Activated CD4-positive, CD25-positive, alpha-beta regulatory T cell treated with anti-CD3 and anti-CD28 coated beads, Interleukin-2, amount 50 U/mL, for 72 hours (primary cell): ENCODE measurements around the gene MOGAT3.
"Not testable (repeated sequence)": the region's sequence is repeated elsewhere in the genome, so short reads cannot be mapped to it uniquely, and the experiment has no call there.

Experiments
- DNase-seq: peaks from one replicate; pipeline ENCODE4 v3.0.0; 2021

MOGAT3 gene

DNA sequence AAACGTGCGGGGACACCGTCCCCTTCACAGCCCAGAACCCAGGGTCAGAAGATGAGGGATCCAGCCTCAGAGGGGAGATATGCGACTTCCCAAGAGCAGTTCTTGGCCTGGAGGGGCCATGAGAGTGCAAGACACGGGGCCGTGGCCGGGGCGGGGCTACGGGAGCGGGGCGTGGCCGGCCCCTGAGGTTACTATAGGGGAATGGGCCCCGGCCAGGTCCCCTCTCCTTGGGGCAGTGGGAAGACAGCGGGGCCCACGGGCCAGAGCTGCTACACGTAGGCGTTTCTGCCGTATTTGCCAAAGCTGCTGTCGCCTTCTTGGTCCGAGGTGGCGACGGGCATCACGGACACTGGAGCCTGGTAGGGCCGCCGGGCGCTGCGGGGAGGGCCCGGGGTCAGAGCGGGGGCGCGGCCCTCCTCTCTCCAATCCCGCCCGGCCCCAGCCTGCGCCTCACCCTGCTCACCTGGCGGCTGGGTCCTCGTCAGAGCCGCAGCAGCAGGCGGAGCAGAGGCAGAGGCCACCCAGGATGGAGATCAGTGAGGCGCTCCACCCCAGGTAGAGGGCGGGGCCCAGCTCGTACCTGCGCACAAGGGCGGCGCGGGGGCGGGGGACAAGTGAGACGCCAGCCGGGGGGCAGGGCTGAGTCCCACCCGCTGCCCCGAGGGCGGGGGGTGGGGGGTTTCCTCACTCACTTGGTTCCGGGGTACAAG lies 31.5 kb upstream of the MOGAT3 start:
- DNase-seq = no peak

DNA sequence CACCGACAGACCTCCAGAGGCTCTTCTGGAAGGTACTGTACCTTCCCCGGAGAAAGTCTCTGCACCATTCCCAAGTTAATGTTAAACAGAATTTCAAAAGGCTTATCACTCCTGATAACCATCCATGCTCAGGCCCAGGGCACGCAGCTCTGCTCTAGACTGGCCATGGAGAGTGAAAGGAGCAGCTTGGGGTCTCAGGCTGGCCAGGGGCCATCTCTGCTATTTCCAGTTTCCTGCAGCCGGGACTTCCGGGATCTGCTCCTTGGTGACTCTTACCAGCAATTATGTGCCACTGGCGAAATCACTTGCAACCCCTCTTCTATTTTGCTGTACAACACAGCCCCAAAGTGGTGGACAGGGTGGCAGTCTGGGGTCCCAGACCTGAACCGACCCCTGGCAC lies 30.8 kb upstream of the MOGAT3 start:
- no peak for DNase-seq

DNA sequence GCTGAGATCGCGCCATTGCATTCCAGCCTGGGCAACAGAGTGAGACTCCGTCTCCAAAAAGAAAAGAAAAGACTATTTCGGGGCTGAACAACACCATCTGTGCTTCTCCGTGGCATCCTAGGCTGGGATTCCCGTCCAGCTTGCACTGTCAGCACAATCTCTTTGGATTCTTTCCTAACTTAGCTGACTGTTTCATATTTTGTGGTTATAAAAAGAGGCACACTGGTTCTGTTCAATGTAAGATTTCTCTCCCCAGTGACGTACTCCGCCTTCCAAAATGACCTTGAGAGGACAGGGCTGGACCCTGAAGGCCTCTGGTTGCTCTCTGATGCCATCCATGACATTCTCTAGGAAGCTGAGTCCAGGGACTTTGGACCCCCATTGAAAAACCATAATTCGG lies 25.9 kb upstream of the MOGAT3 start:
- DNase-seq = no peak

DNA sequence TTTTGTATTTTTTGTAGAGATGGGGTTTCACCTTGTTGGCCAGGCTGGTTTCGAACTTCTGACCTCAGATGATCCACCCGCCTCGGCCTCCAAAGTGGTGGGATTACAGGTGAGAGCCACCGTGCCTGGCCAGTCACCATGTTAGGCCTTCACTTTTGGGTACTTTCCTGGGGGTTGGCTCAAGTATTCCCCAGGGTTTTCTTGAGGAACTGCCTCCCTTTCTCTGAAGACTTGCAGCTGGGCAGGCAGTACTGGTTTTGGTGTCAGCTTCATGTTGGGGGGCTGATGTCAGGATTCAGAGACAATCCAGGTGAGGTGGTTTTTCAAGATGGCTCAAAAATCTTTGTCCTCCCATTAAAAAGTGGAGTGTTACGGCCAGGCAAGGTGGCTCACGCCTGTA lies 24.8 kb upstream of the MOGAT3 start:
- no peak for DNase-seq

DNA sequence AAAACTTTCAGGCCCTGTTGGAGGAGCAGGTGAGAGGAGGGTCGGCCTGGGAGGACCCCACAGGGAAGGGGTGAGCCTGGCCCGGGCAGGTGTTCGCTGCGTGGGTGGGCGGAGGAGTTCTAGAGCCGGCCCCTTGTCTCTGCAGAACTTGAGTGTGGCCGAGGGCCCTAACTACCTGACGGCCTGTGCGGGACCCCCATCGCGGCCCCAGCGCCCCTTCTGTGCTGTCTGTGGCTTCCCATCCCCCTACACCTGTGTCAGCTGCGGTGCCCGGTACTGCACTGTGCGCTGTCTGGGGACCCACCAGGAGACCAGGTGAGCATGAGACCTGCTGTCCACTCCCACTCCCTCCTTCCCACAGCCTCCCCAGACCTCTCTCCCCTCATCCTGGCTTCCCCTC lies 22.7 kb upstream of the MOGAT3 start:
- DNase-seq = no peak

DNA sequence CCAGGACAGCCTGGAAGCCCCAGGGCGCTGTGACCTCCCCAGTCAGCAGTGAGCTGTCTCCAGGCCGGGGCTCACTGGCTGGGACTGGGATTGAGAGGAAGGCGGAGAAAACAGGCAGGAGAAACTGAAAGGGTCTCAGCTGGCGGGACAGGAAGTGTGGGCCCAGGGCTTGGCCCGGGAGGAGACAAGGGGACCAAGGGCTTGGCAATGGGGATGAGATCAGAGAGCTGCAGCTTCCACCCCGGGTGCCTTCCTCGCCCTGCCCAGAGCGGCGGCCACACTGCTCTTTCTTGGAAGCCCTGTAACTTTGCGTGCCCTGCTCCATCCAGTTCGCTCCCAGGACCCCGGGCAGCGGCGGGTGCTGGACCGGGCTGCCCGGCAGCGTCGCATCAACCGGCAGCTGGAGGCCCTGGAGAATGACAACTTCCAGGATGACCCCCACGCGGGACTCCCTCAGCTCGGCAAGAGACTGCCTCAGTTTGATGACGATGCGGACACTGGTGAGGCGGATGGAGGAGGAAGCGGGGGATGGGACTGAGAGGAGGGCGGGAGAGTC lies 21.5 kb upstream of the MOGAT3 start:
- DNase-seq = no peak

DNA sequence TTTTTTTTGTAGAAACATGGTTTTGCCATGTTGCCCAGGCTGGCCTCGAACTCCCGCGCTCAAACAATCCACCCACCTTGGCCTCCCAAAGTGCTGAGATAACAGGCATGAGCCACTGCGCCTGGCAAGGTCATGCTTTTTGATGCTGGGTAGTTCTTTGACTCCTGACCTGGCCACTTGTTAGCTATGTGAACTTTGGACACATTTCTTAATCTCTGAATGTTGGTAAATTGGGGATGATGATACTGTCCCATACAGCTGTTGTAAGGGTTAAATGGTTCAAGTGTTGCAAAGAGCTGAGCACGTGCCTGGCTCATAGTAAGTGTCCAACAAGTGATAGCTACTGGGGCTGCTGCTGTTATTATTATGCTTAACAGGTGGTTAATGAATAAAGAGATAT lies 19.5 kb upstream of the MOGAT3 start:
- DNase-seq = no peak

DNA sequence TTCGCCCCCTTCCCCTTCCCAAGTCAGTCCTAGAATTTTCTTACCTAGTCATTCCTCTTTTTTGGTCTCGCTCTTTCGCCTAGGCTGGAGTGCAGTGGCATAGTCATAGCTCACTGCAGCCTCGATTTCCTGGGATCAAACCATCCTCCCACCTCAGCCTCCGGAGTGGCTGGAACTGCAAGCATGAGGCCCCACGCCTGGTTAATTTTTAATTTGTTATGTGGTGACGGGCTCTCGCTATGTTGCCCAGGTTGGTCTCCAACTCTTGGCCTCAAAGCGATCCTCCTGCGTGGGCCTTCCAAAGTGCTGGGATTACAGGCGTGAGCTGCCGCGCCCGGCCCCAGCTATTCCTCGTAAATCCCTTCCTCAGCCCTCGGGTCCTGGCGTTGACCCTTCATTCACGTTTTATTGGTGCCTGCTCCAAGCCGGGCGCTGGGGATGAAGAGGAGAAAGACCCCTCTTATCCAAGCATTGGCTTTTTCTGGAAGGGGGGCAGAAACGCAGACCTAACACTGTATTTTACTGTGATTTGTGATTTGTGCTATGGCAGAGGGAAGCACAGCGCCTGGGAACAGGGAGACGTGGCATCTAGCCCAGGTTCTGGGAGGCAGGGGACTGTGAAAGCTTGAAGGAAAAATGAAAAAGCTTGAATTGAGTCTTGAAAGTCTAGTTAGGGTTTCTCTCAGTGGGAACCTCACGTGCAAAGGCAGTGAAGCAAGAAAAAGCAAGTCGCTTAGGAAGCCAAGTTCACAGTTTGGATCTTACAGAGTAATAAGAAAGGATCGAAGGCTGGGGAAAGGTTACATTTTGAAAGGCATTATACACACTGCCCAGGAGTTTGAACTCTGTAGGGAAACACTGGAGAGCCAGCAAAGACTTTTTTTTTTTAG lies 17.6 kb upstream of the MOGAT3 start:
- no peak for DNase-seq

DNA sequence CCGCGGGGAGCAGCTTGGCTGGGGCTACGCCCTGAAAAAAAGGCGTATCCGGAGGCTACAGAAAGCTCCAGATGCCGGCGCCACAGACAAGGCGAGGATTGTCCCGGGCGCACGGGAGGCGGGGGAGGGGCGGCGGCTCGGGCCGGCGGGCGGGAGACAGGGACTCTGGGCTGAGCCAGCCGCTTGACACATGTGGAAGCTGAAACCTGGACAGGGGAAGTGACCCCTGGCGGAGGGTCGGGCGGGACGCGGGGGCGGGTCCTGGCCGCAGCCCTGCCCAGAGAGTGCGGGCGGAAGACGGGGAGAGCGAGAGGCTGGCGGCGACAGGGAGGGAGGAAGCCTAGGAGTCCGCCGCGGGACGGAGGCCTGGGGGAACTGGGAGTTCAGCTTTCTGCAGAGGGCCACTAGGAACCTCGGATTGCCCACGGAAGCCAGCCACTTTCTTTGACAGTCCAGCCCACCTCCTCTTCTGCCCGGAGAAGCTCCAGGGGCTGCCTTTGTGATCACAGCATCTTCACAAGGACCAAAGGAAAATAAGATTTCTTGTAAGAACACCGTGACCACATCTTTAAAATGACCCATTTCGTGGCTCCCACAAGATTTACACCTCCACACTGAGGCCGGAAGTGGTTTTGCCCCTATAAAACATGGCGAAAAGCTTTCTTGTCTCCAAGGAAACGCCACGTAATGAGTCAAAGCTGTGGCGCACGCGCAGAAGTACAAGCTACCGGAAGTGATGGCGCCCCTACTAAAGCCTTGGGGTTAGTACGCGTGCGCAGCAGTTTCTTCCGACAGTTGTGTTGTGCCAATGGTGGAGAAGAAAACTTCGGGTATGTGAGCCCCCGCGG lies 16.8 kb upstream of the MOGAT3 start, which contains the start of the genes PLOD3 and ZNHIT1:
PLOD3 (minus strand) TSS at position 194 of the 848 bp plus-strand sequence. CDS start 307 bp downstream, outside the sequence.
ZNHIT1 (plus strand) TSS at position 778 of the 848 bp plus-strand sequence; CDS start at position 809, 31 bp downstream.
- peak; percentile 90 for DNase-seq

DNA sequence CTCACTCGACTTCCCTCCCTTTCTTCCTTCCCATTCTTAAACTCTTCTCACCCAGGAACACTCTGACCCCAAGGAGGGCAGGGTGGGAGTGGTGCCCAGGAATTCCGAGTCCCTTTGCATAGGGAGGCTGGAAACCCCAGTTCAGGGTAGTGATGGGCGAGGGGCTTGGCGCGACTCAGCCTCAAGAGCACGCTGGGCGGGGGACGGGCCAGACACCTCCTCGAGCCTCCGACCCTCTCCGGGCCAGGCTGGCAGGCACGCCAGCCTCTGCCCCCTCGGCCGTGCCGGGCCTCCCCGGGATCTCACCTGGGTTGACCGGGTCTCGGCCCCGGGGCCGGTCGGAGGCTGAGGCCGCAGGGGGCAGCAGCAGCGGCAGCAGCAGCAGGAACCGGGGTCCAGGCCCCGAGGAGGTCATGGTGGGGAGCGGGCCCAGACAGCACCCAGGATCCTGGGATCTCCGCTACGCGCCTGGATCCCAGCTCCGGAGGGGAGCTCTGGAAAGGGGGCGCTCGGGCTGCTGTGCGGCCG lies 16.1 kb upstream of the MOGAT3 start:
- peak; percentile 37 for DNase-seq

DNA sequence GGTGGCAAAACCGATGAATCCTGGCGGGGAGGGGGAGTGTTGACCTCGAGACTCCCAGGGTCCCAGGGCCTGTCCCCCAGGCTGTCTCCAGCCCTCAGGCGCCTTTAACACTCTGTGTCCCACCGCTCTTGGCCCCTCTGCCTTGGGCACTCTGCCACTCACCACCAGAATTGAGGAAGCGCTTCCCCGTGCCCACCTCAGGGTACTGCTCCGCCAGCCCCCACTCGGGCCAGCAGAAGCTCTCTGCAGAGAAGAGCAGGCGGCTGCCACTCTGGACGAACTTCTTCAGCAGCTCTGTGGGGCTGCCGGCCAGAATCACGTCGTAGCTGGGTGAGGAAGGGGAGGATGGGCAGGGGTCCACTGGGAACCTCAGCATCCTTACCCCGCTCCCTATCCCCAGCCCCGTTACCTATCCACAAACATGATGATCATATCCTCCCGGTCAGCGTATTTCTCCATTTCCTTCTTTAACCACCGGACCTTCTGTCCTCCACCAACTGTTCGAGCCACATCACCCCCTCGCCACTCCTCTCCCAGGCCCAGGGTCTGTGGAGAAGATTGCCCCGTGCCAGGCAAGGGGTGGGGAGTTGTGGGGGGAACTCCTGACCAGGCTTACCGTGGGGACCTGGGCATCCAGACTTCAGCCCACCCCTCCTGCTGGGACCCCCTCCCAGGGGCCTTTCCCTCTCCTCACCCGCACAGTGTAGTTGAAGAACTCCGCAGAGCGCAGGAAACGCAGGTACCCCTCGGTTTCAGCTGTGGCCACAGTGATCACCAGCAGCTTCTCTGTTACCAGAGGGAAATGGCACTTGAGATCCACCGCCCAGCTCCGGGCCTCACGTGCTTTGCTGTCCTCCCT lies 15.4 kb upstream of the MOGAT3 start:
- no peak for DNase-seq

DNA sequence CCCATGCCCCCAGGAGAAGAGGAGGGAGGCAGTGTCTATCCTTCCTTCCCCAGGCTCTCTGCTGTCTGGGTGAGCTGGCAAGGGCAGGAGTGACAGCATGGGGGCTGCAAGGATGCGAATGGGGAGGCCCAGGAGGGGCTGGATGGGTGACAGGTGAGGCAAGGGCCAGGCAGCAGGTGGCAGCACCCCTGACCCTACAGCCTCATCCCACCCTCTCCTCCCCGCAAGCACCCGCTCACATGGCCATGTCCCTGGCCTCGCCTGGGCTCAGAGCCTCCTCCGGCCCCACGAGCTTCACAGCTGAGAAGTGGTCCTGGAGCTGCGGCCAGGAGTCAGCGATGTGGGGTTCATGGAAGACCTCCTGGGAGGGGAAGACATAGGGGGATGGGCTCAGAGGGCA lies 11.2 kb upstream of the MOGAT3 start:
- no peak for DNase-seq

DNA sequence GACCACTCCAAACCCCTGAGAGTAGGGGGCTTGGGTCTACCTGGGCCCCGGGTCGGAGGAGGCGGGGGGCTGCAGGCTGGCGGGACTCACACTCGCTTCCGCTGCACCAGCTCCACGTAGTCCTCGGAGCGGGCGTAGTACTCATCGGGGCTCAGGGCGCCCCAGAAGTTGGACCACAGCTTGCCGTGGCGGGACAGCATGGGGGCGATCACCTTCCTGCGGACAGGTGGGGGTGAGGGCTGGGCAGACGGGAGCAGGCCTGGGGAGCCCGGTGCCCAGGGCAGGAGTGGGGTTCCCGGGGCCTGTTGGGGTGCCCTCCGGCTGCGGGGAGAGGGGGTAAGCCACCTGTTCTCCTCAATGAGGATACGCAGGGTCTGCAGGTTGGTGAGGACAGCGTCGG lies 10.7 kb upstream of the MOGAT3 start:
- no peak for DNase-seq

DNA sequence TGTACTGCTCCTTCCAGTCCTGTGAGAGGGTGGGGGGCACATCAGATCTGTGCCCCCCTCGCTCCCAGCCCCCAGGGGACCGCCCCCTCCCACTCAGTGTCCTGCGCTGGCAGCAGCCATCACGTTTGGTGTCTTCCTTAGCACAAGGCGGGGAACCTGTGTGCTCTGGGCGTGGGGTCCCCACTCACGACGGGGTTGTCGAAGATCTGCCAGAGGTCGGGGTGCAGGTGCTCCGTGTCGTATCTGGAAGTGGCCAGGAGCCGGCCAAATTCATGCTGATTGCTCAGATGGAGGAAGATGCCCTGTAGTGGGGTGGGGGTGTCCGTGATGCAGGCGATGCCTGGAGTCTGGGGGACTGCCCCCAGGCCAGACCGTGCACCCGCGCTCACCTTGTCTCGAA lies 9.3 kb upstream of the MOGAT3 start:
- DNase-seq = no peak

DNA sequence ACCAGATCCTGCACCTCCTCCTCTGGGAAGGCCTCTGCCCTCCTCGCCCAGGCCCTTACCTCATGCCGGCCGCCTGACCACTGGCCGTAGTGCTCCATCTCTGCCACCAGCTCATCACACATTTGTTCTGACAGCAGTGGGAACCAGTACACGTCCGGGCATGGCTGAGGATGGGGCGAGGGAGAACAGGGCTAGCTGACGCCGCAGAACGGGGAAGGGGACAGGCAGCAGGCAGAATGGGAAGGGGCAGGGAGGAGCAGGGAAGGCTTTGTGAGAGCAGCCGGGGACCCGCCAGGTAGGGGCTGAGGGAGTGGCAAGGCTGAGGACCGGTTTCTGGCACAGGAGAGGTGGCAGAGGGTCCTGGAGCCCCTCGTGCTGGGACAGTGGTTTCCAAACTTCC lies 8.0 kb upstream of the MOGAT3 start:
- DNase-seq = no peak

DNA sequence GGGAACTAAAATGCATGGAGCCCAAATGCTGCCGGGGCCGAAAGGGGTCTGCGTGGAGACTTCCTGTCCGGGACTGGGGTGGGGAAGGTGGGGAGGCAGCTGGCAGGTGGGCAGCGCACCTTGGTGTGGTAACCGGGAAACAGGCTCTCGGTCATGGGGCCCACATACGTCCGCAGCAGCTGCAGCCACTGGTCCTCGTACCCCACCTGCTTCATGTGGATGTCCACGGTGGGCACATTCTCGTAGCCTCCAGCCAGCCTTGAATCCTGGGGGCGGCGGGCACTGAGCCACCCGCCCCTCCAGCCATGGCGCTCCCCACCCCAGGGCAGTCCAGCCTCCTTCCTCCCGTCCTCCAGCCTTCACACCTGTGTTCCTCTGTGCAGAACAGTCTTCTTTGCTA lies 6.6 kb upstream of the MOGAT3 start:
- no peak for DNase-seq

DNA sequence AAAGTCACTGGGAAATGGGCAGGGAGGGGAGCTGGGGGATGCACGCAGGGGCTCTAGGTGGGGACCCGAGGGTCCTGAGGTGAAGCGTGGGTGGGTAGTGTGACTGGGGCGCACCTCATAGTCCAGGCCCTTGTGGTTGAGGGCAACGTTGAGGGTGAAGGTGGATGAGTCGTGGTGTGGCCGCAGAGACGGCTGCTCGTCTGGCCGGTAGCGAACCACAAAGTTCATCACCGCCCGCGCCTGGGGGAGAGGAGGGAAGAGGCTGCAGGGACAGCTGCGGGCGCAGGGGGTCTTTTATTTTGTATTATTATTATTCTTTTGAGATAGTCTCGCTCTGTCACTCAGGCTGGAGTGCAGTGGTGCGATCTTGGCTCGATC lies 5.8 kb upstream of the MOGAT3 start:
- no peak for DNase-seq

DNA sequence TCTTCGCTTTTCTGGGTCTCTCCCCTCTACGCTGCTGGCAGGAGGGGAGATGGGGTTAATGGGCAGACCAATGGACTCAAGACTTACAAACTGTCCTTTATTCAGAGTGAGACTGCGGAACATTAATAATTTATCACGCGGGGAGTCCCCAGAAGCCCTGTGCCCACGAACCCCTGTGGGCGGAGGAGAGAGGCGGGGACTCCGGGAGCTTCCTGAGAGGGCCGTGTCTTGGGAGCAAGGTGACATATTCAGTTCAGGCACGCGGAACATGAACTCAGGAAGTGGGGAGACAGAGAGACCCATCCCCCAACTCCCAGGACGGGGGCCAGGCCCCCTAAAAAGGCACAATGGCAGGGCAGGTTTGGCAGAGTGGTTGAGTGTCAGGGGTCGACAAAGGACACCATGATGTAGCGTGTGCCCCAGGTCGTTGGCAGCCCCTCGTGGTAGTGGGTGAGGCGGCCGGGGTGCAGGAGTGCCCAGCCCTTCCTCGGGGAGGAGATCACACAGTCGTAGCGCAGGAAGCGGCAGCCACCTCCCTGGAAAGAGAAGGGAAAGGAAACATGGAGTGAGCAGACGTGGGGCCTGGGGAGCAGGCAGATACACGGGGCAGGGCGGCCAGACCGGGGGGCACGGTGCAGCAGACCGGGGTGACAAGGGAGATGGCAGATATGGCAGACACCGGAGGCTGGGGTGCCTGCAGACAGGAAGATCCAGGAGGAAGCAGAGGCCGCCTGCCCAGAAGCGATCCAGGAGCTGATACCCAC lies 5.2 kb upstream of the MOGAT3 start:
- DNase-seq = no peak

DNA sequence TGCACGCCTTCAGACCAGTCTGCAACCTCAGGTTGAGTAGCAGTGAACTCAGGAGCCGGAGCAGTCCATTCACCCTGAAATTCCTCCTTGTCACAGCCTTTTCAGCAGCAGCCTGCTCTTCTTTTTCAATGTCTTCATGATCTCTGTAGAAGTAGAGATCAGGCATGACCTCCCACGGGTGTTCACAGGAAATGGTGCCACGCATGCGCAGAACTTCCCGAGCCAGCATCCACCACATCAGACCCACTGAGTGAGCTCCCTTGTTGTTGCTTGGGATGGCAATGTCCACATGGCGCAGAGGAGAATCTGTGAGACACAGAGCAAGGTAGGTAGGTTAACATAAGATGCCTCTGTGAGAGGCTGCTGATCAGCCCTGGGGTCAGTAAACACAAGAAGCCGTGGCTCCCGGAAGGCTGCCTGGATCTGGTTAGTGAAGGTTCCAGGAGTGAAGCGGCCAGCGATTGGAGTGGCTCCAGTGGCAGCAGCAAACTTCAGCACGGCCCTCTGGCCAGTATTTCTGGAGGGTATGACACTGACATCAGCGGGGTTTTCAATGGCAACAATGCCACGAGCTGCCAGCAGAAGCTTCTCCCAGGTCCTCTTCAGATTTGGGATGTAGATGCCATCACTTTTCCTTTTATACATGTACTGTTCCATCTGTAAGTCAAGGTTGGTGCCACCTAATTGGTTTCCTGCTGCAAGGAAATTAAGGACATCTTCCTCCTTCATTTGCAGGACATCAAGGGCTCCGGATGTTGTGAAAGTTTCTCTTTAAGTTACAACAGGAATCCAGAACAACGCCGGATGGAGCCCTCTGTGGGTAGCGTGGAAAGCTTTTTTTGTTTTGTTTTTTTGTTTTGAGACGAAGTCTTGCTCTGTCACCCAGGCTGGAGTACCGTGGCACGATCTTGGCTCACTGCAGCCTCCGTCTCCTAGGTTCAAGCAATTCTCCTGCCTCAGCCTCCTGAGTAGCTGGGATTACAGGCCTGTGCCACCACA lies 3.2 kb upstream of the MOGAT3 start:
- not testable (repeated sequence) for DNase-seq

DNA sequence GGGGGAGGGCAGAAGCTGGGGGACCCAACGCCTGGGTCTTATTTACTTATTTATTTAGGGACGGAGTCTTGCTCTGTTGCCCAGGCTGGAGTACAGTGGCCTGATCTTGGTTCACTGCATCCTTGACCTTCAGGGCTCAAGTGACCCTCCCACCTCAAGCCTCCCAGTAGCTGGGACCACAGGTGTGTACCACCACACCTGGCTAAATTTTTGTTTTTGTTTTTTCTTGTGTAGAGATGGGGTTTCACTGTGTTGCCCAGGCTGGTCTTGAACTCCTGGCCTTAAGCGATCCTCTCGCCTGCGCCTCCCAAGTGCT lies 1.7 kb upstream of the MOGAT3 start:
- DNase-seq = no peak
